ENCODE results near the gene LY86.
"Not testable (repeated sequence)": the region's sequence is repeated elsewhere in the genome, so short reads cannot be mapped to it uniquely, and the experiment has no call there.

LY86 gene

DNA sequence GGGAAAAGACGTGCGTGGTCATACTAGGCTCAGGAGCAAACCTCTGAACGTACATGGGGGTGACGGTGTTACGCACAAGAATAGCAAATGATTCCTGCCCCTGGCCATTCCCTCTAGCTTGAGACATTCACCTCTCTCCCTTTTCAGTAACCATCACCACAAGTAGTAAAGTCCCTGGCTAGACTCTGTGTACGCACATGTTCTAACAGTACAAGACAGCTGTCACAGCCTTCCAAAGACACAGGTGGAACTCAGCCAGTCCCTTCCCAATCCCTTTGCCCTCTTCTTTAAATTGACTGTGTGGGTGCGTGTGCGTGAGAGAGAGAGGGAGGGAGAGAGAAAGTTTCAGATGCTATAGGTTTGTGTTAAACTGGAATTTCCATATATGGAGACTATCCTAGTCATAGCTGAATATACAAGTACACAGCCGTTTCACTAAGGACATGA lies 67.3 kb downstream of the LY86 start:
- FAIRE-seq: no peak

DNA sequence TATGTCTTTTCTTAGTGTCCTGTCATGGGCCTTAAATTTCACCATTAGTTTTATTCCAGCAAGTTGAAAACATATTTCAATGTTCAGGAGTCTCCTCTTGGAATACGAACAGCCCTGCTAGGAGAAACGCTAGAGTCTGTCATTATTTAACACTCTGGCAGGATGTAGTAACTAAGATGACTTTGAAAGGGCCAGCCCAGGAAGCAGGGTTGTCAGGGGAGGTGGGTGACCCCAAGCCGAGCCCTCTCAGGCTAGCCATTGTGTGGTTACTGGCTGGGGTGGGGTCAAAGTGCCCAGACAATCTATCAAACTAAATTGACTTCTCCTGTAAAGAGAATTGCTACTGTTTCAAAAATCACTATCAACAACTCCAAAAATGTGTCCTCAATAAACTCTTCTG lies 67.8 kb downstream of the LY86 start:
- no peak for FAIRE-seq

DNA sequence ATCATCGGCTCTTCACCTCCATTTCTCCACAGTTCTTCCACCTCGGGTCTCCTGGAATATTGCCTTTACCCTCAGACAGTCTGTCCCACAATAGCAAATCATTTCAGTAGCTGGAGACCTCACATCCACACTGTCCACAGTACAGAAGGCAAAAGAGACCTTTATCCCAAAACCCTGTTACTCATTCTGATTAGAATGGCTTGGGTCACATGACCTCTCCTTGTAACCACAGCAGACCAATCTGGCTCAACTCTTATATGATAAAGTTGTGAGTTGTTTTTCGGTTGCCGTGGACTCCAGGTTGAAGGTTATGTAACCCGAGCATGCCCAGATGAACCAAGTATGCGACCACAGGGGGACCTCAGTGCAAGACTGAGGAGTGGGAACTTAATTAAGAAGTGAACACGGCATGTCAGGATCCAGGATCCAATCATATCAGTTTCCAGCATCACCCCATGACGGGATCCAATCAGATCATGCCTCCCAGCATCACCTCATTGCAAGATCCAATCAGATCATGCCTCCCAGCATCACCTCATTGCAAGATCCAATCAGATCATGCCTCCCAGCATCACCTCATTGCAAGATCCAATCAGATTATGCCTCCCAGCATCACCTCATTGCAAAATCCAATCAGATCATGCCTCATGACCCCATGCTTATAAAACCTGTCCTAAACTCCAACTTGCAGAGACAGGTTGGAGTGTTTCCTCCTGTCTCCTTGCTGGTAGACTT lies 68.7 kb downstream of the LY86 start:
- no peak for FAIRE-seq

DNA sequence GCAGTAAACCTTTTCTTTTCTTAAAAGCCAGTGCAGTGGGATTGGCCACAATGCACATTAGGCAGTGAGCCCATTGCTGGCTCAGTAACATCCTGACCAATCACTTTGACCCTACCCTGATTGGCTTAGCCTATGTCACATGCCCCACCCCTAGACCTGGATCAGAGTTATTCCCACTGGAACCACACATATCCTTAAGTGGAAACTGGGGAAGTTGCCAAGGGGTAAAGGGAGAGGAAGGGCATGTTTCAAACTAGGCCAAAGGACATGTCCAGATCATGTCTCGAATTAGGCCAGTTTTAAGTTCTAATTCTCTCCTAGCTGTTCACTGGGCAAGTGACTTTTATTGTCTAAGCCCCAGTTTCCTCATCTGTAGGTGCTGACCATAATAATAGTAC lies 69.3 kb downstream of the LY86 start:
- FAIRE-seq: no peak

DNA sequence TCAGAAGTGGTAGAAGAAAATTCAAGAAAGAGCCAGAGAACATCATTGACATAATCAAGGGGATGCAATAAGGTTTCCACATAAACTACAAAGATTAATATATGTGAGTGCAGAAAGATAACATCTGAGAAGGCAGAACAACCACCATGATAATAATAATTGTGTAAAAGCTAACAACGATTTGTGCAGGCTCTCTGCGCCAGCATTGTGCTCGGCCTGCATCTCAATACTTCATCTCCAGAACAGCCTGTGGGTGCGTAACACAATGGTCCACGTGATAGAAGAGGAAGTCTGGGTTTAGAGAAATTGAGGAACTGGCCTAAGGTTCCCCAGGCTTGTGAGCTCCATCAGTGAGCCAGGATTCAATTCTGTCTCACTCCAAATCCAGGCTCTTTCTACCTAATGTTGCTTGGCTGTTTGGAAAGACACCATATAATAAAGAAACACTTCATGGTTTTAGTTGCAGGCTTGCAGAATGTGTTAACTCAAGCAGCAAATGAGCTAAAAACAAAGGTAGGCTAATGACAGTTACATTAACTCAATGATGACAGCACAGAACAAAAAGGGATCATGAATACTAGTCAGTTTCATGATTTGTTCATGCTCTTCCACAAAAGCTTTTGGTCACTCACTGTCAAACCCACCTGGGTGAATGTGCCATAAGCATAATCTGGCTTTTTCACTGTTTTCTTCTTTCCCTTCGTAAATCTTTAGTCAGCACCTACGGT lies 71.2 kb downstream of the LY86 start:
- no peak for FAIRE-seq

DNA sequence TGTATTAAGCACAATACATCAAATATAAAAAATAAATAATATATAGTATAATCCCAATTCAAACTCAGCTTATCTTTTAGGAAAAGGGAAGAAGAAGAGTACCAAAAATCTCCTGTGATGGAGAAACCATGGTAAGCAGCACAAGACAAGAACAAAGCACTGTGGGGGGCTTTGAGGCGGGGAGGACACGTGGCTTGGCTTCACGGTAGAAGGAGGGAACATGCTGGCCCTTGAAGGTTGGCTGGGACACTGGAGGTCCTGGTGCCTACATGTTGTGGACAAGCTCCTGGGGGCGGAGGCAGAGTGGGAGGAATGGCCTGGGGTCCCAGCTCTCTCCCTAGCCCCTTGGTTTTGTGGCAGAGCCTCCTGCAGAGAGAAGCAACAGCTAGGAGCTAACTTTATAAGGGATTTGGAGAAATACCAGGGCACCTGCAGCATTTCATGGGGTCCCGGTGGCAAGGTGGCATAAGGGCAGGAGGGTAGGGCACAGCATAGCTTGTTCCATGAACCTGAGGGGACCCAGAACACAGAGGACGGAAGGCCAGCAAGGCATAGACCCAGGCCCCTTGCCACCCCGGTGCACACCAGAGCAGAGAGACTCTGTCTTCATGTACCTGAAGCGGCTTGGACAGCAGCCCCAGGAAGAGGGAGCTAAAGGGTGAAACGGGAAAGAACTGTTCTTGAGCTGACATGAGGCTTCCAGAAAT lies 72.0 kb downstream of the LY86 start:
- FAIRE-seq: no peak

DNA sequence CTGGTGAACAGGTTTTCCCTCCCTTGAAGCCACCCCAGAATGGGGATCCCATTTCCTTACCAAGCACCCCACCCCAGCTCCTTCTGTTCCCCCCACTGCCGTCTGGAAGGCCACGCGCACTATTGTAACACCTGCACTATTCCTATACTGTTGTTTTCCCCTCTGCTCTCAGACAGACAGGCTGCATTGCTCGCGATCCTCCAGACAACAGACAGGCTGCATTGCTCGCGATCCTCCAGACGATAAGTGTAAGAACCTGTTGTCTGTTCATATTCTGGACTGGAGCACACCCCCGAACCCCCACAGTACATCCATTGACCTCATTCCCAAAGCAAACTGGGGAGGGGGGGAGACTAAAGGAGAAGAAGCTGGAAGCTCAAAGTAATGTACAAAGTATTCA lies 72.7 kb downstream of the LY86 start:
- FAIRE-seq: no peak

DNA sequence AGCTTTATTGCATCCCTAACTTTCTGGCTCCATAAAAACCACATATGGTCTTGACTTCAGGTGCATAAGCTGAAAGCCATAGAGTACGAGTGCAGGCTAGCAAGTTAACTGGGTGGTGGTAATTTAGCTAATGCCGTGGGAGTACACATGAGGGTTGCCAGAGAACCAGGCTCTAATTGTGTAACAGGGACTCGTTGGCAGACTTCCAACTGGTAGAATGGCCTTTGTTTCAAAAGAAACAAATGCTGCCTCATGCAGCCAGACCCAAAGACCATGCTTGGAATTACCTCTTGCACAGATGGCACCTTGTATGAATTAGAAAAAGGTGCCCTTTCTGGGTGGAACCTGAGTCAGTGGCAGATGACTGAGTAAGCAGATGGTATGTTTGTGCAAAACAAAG lies 73.2 kb downstream of the LY86 start:
- FAIRE-seq: no peak

DNA sequence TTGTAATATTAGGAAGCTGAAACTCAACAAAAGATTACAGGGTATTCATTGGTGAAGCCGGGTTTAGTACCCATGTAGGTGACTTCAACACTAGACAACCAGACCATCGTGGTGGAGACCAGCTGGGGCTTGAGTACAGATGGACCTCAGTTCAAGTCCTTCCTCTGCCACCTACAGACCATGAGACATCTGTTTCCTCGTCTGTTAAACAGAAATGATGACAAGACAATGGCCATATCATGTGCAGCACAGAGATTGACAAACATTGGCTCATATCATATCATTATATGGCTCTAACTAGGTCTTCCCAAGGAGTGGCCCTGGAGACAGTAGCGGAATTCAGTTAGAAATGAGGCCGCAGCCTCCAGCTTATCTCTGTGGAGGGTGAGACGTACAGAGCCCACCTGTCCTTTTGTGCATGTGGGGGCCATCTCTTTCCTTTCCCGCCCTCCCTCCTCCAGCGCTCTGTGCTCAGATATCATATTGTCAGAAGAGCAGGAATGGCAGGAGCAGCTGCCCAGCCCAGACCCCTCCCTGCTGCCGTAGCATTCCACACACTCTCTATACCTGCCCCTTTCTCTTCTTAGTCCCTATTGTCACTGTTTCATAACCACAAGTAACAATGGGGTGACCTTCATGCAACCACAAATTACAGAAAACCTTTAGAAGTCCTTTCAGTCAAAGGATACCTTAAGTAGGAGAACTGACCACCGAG lies 75.1 kb downstream of the LY86 start:
- no peak for FAIRE-seq

DNA sequence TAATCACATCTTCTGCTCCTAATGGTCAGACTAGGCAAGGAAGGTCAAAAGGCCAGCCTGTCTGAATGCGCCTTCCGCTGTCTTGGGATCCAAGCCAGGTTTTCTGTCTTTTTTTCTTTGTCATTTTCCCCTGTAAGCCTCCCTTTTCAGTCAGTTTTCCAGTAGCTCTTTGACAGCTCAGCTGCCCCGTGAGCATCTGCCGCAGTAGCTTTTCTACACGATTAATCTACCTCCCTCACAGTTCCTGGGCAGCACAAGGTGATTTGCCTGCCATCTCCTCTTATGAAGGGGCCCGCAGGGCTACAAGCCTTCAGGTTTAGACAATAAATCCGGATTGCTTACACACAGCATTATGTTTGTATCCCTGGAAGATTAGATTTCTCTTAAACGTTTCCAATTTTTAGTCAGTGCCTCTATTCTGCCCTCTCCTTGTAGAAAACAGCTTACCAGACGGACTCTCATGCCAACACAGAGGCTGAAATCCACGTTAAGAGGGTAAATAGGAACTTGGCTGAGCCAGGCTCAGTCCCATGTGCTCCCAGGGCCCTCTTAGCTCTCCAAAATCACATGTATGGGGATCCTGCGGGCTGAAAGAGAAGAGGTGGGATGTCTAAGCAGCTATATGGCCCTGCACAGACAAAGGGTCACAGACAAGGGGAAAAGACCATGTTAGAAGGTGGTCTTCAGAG lies 77.2 kb downstream of the LY86 start:
- no peak for FAIRE-seq

DNA sequence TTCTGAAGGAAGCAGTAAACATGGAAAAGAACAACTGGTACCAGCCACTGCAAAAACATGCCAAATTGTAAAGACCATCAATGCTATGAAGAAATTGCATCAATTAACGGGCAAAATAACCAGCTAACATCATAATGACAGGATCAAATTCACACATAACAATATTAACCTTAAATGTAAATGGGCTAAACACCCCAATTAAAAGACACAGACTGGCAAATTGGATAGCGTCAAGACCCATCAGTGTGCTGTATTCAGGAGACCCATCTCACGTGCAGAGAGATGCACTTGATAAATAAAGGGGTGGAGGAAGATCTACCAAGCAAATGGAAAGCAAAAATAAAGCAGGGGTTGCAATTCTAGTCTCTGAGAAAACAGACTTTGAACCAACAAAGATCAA lies 81.6 kb downstream of the LY86 start:
- FAIRE-seq: not testable (repeated sequence)

DNA sequence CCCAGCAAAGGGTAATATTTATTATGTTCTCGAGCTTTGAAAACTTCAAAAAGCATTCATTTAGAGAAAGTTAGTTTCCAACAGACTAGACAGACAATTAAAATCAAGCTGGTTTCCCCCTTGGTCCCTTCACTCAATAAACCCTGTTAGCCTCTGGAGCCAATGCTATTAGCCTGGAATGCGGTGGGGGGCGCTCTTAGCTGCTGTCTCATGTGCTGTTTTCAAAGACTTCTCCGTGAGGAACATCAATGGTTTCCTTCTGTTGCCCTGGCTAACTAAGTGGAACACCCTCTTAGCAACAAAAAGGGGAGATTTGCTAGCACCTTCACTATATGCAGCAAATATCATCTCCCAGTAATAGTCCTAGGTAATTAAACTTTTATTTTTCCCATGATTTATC lies 86.4 kb downstream of the LY86 start:
- no peak for FAIRE-seq

DNA sequence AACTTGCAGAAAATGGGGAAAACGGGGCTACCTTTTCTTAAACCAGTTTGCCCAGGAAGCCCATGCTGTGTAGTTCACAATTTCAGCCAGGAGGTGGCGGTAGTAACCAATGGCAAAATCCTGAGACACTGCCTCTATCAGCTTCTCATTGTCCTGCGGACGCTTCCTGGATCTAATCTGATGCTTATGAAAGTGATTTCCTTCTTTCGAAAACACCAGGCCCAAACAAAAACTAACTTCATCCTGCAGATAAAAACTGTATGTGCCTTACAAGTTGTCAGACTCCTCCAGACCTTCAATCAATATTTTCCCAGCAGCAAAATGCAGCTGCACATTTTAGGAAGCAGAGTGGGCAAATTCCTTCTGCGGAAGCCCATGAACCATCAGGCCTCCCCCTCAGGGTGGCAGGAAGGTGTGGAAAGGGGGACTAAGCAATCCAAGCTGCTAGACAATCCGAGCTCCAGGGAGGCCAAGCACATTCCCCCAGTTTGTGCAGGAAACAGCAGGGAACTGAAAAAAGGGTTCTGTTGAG lies 88.5 kb downstream of the LY86 start:
- FAIRE-seq: peak; percentile 11

DNA sequence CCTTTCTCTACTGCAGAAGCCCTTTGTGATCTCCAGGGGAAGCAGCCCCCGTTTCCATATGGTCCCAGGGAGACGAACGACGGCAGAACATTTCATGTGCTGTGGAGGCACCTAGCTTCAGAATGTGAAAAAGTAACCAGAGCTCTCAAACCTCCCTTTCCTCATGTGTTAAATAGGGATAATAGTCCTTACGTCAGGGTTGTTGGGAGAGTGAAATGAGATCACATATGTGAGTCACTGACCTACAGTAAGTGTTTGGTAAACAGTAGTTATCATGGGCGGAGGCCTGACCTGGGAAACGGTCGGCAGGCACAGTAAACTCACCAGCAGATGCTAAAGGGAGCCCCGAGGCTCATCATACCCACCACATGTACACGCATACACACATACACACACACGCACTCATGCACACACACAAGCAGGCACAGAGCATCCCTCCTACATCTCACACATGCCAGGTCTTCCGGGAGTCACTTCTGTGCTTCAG lies 89.7 kb downstream of the LY86 start:
- no peak for FAIRE-seq

DNA sequence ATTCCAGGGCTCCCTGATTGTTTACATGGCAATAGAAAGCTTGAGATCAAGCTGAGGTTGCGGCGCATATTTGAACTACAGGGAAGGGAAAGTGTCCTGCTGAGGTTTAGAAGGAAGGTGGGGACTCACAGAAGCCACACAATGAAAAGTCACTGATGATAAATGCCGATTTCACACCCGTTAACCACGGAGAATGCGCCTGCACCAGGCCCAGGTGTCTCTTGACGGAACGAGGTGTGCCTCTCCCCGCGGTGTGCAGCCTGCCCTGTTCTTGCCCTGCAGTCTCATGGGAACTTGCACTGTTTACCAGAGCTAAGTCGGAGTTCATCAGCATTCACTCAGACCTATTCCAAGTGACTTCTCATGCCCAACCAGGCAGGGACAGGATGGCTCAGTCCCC lies 90.3 kb downstream of the LY86 start:
- no peak for FAIRE-seq

DNA sequence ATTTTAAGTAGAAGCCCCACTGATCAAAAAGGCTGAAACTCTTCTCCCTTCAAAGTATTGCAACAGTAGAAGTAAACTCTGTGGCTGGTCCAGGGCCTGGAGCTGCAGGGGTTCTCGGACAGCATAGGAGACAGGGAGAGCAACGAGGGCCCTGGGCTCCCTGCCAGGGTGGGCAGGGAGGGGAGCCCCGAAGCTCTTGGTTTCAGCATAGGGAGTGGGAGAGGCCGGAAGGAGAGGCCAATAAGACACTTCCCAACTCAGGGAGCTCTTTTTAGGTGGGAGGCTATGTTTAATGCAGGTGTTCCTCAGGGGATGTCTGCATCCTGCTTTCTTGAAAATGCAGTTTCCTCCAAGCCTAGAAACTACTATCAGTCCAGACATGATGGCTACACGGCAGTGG lies 91.1 kb downstream of the LY86 start:
- FAIRE-seq: no peak

DNA sequence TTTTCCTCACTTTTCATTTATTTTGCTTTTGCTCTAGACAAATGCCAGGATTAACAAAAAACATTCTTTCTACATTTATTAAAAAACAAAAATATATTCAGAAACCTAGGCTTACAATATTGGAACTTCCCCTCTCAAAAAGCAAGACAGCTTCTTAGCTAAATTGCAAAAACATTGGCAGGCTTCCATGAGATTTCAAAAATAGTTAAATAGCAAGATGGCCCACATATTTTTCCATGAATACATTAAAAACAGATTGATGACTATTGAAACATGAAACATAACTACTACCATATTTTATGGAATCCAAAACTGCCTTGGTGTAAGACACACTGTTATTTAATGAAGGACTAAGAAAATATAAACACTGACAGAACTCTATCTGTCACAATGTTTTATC lies 92.0 kb downstream of the LY86 start:
- no peak for FAIRE-seq

DNA sequence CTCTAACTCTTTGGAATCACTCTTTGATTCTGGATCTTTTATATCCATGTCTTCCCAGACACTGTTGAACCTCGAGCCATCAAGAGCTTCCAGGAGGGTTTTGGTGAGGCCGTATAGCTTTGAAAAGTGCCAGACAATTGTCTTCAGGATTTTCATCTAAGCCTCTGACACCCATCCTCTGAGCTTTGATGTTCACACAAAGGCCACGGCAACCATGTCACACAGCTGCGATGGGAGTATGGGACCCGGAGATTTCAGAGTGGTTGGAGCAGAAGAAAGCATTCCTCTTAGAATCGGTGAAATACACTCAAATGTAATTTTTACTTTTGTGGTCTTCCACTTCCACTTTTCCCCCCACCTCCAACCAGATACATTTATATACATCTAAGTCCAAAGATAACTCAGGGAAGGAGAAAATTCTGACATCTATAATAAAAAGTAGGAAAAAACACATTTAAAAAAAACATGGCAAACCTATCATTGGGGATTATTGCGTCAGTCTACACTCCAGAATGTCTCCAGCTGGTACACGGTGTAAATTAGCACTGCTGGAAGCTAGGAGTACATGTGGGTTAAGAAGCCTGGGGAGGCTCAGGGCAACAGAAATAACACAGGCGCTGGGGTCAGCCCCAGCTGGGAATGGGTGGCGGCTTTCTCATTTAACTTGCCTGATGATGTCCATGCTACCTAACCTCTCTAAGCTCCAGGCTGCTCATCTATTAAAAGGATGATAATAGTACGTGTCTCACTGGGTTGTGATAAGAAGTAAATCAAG lies 92.7 kb downstream of the LY86 start:
- no peak for FAIRE-seq

DNA sequence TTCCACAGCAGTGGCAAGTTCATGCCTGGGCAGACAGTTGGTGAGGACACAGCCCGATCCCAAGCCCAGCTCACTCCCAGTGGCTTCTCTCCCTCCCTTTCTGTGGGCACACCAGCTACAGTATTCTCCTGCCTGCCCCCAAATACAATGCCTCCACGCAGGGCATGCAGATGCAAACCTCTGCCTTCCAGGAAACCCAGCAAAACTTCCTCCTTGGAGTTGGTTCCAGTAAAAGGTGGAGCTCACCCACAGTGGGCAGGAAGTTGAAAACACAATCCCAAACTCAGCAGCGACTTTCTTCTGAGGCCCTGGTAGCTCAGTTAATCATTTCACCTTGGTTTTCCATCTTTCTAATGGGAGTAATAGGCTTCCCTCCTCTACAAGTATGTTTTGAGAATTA lies 93.7 kb downstream of the LY86 start:
- FAIRE-seq: no peak

DNA sequence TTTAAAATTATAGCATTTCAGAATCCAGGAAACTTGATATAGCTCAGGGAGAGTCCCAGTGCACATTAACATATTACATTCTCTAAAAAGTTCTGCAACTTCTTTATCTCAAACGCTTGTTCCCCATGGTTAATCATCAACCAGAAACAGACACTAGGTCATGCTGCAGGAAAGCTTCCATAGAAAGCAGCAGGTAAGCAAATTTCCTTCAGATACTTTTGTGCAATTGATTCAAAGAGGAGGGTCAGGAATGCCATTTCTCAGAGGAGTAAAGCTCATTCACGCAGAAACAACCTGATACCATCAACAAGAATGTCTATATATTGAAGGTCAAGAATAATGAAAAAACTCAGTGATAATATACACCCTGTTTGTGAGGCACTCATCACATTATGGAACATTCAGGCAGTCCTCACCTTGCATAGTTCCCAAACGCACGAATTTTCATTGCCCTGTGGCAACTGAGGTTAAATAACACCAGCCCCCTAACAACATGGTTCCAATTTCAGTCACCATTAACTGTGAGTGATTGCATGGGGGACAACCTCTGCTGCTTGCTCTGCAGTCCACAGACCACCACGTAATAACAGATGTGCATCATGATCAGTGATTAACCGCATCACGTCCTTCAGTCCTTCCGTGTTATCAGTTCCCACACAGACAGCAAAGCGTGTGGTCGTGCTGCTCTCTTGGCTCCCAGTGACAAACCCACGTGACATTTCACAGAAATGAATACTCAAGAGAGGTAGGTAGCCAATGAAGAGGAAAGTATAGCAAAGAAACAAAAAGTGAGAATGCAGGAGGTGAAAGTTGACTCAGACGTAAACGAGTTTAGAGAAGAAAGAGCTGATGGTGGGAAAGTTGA lies 95.7 kb downstream of the LY86 start:
- no peak for FAIRE-seq

All from G401.6 (cell line).